ENCODE data around the gene COL4A2. TPM values are rescaled to one million over a fixed set of nuclear protein-coding genes. Genes with fewer than 3 reads are reported as not detected.

The COL4A2 gene
- total RNA-seq, 1 donor from 2014 or later = not detected

GRCh38 chr13:110403721-110404120 lies 96.6 kb downstream of the COL4A2 start:
- no peaks in the 10 kb centered on the region for H3K4me1 Mint-ChIP-seq
- no peak for ATAC-seq (ENCODE audit: low read depth)
- H3K27me3 Mint-ChIP-seq = peaks cover 27% of the 10 kb centered on the region
- H3K4me3 Mint-ChIP-seq = no peak overlapping the region
- no peak overlapping the region for H3K27ac Mint-ChIP-seq
- DNase-seq = no peak
- no peak for TF ChIP-seq CTCF (IDR thresholded peaks at IDR 0.05)
- intact Hi-C loops (cut with micrococcal nuclease) = no loop called here
- H3K9me3 Mint-ChIP-seq = no peaks in the 10 kb centered on the region
- ChIA-PET POLR2A (no interaction called here), CTCF (no interaction called here)
- no peaks in the 10 kb centered on the region for H3K36me3 Mint-ChIP-seq (ENCODE audit: low read depth)

GRCh38 chr13:110404321-110404720 lies 97.2 kb downstream of the COL4A2 start:
- Mint-ChIP-seq H3K27me3 (peaks cover 27% of the 10 kb centered on the region), H3K4me3 (no peak overlapping the region), H3K36me3 (ENCODE audit: low read depth) (no peaks in the 10 kb centered on the region), H3K9me3 (no peaks in the 10 kb centered on the region), H3K27ac (no peak overlapping the region), H3K4me1 (no peaks in the 10 kb centered on the region)
- DNase-seq (no peak), ATAC-seq (ENCODE audit: low read depth) (no peak)
- ChIA-PET POLR2A (no interaction called here), CTCF (no interaction called here)
- TF ChIP-seq CTCF (IDR thresholded peaks at IDR 0.05) = no peak
- intact Hi-C loops (cut with micrococcal nuclease) = no loop called here

GRCh38 chr13:110405597-110406450 lies 98.7 kb downstream of the COL4A2 start:
- ATAC-seq (ENCODE audit: low read depth) (no peak), DNase-seq (no peak)
- TF ChIP-seq CTCF (IDR thresholded peaks at IDR 0.05) = no peak
- intact Hi-C loops (cut with micrococcal nuclease) = no loop called here
- H3K4me3 Mint-ChIP-seq = no peak overlapping the region
- H3K27ac Mint-ChIP-seq = no peak overlapping the region
- no peaks in the 10 kb centered on the region for H3K4me1 Mint-ChIP-seq
- no peaks in the 10 kb centered on the region for H3K9me3 Mint-ChIP-seq
- H3K36me3 Mint-ChIP-seq (ENCODE audit: low read depth) = no peaks in the 10 kb centered on the region
- ChIA-PET CTCF (no interaction called here), POLR2A (no interaction called here)
- H3K27me3 Mint-ChIP-seq = peaks cover 31% of the 10 kb centered on the region

- intact Hi-C loops (cut with micrococcal nuclease) = no loop called here
- H3K27me3 Mint-ChIP-seq = peaks cover 33% of the 10 kb centered on the region
- POLR2A ChIA-PET = no interaction called here
Observed at GRCh38 chr13:110407021-110407420, 99.9 kb downstream of the COL4A2 start.

GRCh38 chr13:110407531-110407930 lies 100.4 kb downstream of the COL4A2 start:
- no peaks in the 10 kb centered on the region for H3K9me3 Mint-ChIP-seq
- DNase-seq = no peak
- H3K36me3 Mint-ChIP-seq (ENCODE audit: low read depth) = no peaks in the 10 kb centered on the region
- no peak for ATAC-seq (ENCODE audit: low read depth)
- TF ChIP-seq CTCF (IDR thresholded peaks at IDR 0.05) = no peak
- peaks cover 3% of the 10 kb centered on the region for H3K4me1 Mint-ChIP-seq
- intact Hi-C loops (cut with micrococcal nuclease) = no loop called here
- ChIA-PET CTCF (no interaction called here), POLR2A (no interaction called here)
- no peak overlapping the region for H3K27ac Mint-ChIP-seq
- peaks cover 32% of the 10 kb centered on the region for H3K27me3 Mint-ChIP-seq
- H3K4me3 Mint-ChIP-seq = no peak overlapping the region

More at GRCh38 chr13:110407021-110407420, 99.9 kb downstream of the COL4A2 start:
- H3K36me3 Mint-ChIP-seq (ENCODE audit: low read depth) = no peaks in the 10 kb centered on the region
- peaks cover under 1% of the 10 kb centered on the region for H3K4me1 Mint-ChIP-seq
- H3K27ac Mint-ChIP-seq = no peak overlapping the region
- no peaks in the 10 kb centered on the region for H3K9me3 Mint-ChIP-seq
- no peak for ATAC-seq (ENCODE audit: low read depth)
- no peak for TF ChIP-seq CTCF (IDR thresholded peaks at IDR 0.05)
- CTCF ChIA-PET = no interaction called here
- no peak for DNase-seq
- no peak overlapping the region for H3K4me3 Mint-ChIP-seq
